BLaER1 (cell line): ENCODE data around the gene RBM11.

ENCODE experiments used
- H3K27ac ChIP-seq: shearing (Covaris generic); formaldehyde crosslinking; 2 replicates; pipeline ENCODE4 v1.8.1; 2022
- H3K27me3 ChIP-seq: shearing (Covaris generic); formaldehyde crosslinking; 2 replicates; pipeline ENCODE4 v1.8.1; 2022
- H3K36me3 ChIP-seq: shearing (Covaris generic); formaldehyde crosslinking; 2 replicates; pipeline ENCODE4 v1.8.1; 2022
- H3K4me1 ChIP-seq: shearing (Covaris generic); formaldehyde crosslinking; 2 replicates; pipeline ENCODE4 v1.8.1; 2022
- H3K4me2 ChIP-seq: shearing (Covaris generic); formaldehyde crosslinking; 2 replicates; pipeline ENCODE4 v1.8.1; 2022
- H3K4me3 ChIP-seq: shearing (Covaris generic); formaldehyde crosslinking; 2 replicates; pipeline ENCODE4 v1.8.1; 2022
- H3K9ac ChIP-seq: shearing (Covaris generic); formaldehyde crosslinking; 2 replicates; pipeline ENCODE4 v1.8.1; 2022
- H3K9me3 ChIP-seq: shearing (Covaris generic); formaldehyde crosslinking; 2 replicates; pipeline ENCODE4 v1.8.1; 2022
- H4K20me1 ChIP-seq: shearing (Covaris generic); formaldehyde crosslinking; 2 replicates; pipeline ENCODE4 v1.8.1; 2022
- Cebpa-rat ChIP-seq: shearing (Covaris generic); IDR thresholded peaks from 2 replicates; pipeline ENCODE4 v1.8.1; 2022

Gene RBM11

DNA sequence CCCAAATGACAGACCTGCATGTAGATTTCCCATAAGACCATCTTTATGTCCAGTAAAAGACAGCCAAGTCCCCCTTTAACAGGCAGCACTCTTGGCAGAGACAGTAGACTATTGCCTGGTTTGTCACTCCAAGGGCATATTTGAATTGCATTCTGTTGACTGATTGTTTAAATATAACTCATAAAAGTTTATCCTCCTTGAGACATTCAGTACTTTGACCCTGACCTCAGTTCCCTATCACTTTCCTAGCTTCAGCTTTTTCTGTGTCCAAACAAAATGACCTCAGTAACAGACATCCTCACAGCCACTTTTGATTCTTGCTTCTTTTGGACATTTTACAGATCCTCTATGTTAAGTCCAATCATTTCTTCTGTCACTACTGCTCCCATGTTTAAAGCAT lies 51.1 kb downstream of the RBM11 start:
- TF ChIP-seq Cebpa-rat: no peak
- H3K27me3 ChIP-seq: no peaks in the 10 kb centered on the region
- H3K4me2 ChIP-seq: no peak overlapping the region
- H3K4me3 ChIP-seq: no peak overlapping the region
- no peaks in the 10 kb centered on the region for H3K9me3 ChIP-seq
- H4K20me1 ChIP-seq: no peaks in the 10 kb centered on the region
- no peak overlapping the region for H3K9ac ChIP-seq
- no peaks in the 10 kb centered on the region for H3K4me1 ChIP-seq
- no peak overlapping the region for H3K27ac ChIP-seq
- H3K36me3 ChIP-seq: no peaks in the 10 kb centered on the region

- no peak for TF ChIP-seq Cebpa-rat
- H3K27me3 ChIP-seq: no peaks in the 10 kb centered on the region
These were observed 54.7 kb downstream of the RBM11 start for GRCh38 chr21:14270631-14271030.

GRCh38 chr21:14271053-14271452 lies 55.1 kb downstream of the RBM11 start:
- no peak overlapping the region for H3K27ac ChIP-seq
- no peaks in the 10 kb centered on the region for H3K27me3 ChIP-seq
- no peak for TF ChIP-seq Cebpa-rat

More at GRCh38 chr21:14270631-14271030, 54.7 kb downstream of the RBM11 start:
- Histone ChIP-seq H3K4me2 (no peak overlapping the region), H3K9me3 (peaks cover 4% of the 10 kb centered on the region; the same call in 1 of the 2 replicates), H3K27ac (no peak overlapping the region), H4K20me1 (no peaks in the 10 kb centered on the region), H3K4me3 (no peak overlapping the region), H3K9ac (no peak overlapping the region), H3K36me3 (no peaks in the 10 kb centered on the region), H3K4me1 (no peaks in the 10 kb centered on the region)

DNA sequence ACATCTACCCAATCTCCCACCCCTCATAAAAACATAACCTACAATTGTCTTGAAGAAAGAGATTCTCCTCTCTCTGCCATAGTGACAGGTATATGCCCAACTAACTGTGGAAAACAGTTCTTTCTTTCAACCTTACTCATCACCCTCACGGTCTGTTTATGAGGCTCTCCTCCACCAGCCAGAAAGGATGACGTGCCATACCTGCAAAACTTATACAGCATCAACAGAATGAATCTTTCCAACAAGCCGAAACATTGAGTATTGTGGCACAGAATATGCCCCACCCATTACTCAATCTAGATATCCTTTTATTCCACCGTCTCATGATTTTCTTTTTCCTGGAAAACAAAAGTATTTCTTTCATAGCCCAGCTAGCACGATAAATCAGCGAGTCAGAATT lies 55.7 kb downstream of the RBM11 start:
- no peak overlapping the region for H3K4me2 ChIP-seq
- no peak for TF ChIP-seq Cebpa-rat
- no peaks in the 10 kb centered on the region for H3K4me1 ChIP-seq
- no peak overlapping the region for H3K4me3 ChIP-seq
- H3K36me3 ChIP-seq: no peaks in the 10 kb centered on the region
- H3K27me3 ChIP-seq: no peaks in the 10 kb centered on the region
- no peak overlapping the region for H3K9ac ChIP-seq
- peaks cover 4% of the 10 kb centered on the region; the same call in 1 of the 2 replicates for H3K9me3 ChIP-seq
- no peaks in the 10 kb centered on the region for H4K20me1 ChIP-seq
- H3K27ac ChIP-seq: no peak overlapping the region

More at GRCh38 chr21:14271053-14271452, 55.1 kb downstream of the RBM11 start:
- Histone ChIP-seq H3K4me3 (no peak overlapping the region), H3K4me2 (no peak overlapping the region), H4K20me1 (no peaks in the 10 kb centered on the region), H3K36me3 (no peaks in the 10 kb centered on the region), H3K9ac (no peak overlapping the region), H3K4me1 (no peaks in the 10 kb centered on the region), H3K9me3 (peaks cover 4% of the 10 kb centered on the region; the same call in 1 of the 2 replicates)

GRCh38 chr21:14273736-14274538 lies 58.0 kb downstream of the RBM11 start:
- Histone ChIP-seq H3K27me3 (no peaks in the 10 kb centered on the region), H3K4me1 (no peaks in the 10 kb centered on the region), H3K4me2 (no peak overlapping the region), H3K36me3 (no peaks in the 10 kb centered on the region), H3K9ac (no peak overlapping the region), H3K27ac (no peak overlapping the region), H3K9me3 (peaks cover 4% of the 10 kb centered on the region; the same call in 1 of the 2 replicates), H4K20me1 (no peaks in the 10 kb centered on the region), H3K4me3 (no peak overlapping the region)
- TF ChIP-seq Cebpa-rat: no peak

DNA sequence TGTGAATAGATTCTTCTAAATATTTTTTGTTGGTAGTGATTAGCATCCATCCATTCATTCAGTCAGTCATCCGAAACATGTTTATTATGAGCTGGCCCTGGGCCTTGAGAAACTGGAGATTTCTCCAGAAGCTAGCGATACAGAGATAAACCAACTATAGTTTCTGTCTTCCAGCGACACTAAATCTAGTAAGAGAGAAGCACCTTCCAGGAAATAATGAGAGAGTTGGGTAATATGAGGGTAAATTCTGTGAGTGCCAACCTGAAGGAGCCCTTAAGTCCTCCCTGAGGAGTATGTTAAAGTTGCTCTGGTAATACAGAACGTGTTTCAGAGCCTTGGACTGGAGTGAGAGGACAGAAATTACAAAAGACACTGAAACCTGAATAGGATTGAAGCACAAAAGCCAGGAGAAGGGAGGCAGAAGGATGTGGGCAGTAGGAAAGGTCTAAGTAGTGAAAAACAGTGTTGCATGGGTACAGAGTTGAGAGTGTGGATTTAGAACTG lies 59.8 kb downstream of the RBM11 start:
- H4K20me1 ChIP-seq: no peaks in the 10 kb centered on the region
- H3K9me3 ChIP-seq: peaks cover 4% of the 10 kb centered on the region; the same call in 1 of the 2 replicates
- no peaks in the 10 kb centered on the region for H3K4me1 ChIP-seq
- no peak overlapping the region for H3K4me2 ChIP-seq
- H3K27ac ChIP-seq: no peak overlapping the region
- H3K36me3 ChIP-seq: no peaks in the 10 kb centered on the region
- no peak overlapping the region for H3K4me3 ChIP-seq
- no peak for TF ChIP-seq Cebpa-rat
- H3K9ac ChIP-seq: no peak overlapping the region
- no peaks in the 10 kb centered on the region for H3K27me3 ChIP-seq
